H9 (cell line): ENCODE measurements around the gene AP1B1. TPM values are rescaled to one million over a fixed set of nuclear protein-coding genes. Genes with fewer than 3 reads are reported as not detected.

Source experiments
- DNase-seq: peaks from one replicate; pipeline ENCODE4 v3.0.0-alpha.2; 2017
- H2AFZ ChIP-seq: one replicate; pipeline ENCODE4 v1.6.1; 2013; ENCODE audit warnings: mild to moderate bottlenecking, low read length, control low read depth, moderate library complexity
- H2AK5ac ChIP-seq: 2 replicates; pipeline ENCODE4 v1.6.1; 2013; ENCODE audit warnings: low read length, control low read depth, mixed read lengths; ENCODE audit not compliant: insufficient read length
- H2BK120ac ChIP-seq: one replicate; pipeline ENCODE4 v1.6.1; 2013; ENCODE audit warnings: low read depth, mild to moderate bottlenecking, low read length, control low read depth, inconsistent platforms; ENCODE audit not compliant: poor library complexity, severe bottlenecking
- H2BK12ac ChIP-seq: 2 replicates; pipeline ENCODE4 v1.6.1; 2013; ENCODE audit warnings: low read length, control low read depth, mixed read lengths, low read depth; ENCODE audit not compliant: insufficient read length
- H2BK15ac ChIP-seq: 2 replicates; pipeline ENCODE4 v1.6.1; 2013; ENCODE audit warnings: low read depth, low read length, control low read depth
- H2BK20ac ChIP-seq: one replicate; pipeline ENCODE4 v1.6.1; 2013; ENCODE audit warnings: low read depth, mild to moderate bottlenecking, low read length, control low read depth, inconsistent platforms; ENCODE audit not compliant: poor library complexity, severe bottlenecking
- H2BK5ac ChIP-seq: 2 replicates; pipeline ENCODE4 v1.6.1; 2013; ENCODE audit warnings: low read length, control low read depth, mixed read lengths; ENCODE audit not compliant: insufficient read length
- H3K14ac ChIP-seq: 2 replicates; pipeline ENCODE4 v1.6.1; 2013; ENCODE audit warnings: low read length, control low read depth; ENCODE audit not compliant: insufficient read depth
- H3K18ac ChIP-seq: 2 replicates; pipeline ENCODE4 v1.6.1; 2013; ENCODE audit warnings: low read depth, mild to moderate bottlenecking, mixed read lengths, low read length, control low read depth; ENCODE audit not compliant: insufficient read length
- H3K23ac ChIP-seq: 2 replicates; pipeline ENCODE4 v1.6.1; 2013; ENCODE audit warnings: low read length, control low read depth, mixed read lengths, low read depth; ENCODE audit not compliant: insufficient read length
- H3K23me2 ChIP-seq: 2 replicates; pipeline ENCODE4 v1.6.1; 2013; ENCODE audit warnings: low read depth, mild to moderate bottlenecking, mixed read lengths, low read length, control low read depth; ENCODE audit not compliant: insufficient read length, poor library complexity, severe bottlenecking
- H3K27ac ChIP-seq: 2 replicates; pipeline ENCODE4 v1.5.1; 2013; ENCODE audit warnings: low read length, control low read depth, mixed read lengths, low read depth; ENCODE audit not compliant: insufficient read length
- H3K27me3 ChIP-seq: 2 replicates; pipeline ENCODE4 v1.6.1; 2013; ENCODE audit warnings: low read length, control low read depth, inconsistent platforms; ENCODE audit not compliant: insufficient read depth
- H3K4ac ChIP-seq: 2 replicates; pipeline ENCODE4 v1.6.1; 2013; ENCODE audit warnings: low read depth, mild to moderate bottlenecking, control low read depth, inconsistent platforms, low read length, moderate library complexity
- H3K4me1 ChIP-seq: 2 replicates; pipeline ENCODE4 v1.6.1; 2013; ENCODE audit warnings: low read length, control low read depth, inconsistent platforms; ENCODE audit not compliant: insufficient read depth
- H3K4me2 ChIP-seq: 2 replicates; pipeline ENCODE4 v1.6.1; 2013; ENCODE audit warnings: low read length, control low read depth, mixed read lengths; ENCODE audit not compliant: insufficient read length, insufficient read depth
- H3K56ac ChIP-seq: 2 replicates; pipeline ENCODE4 v1.6.1; 2013; ENCODE audit warnings: low read depth, mild to moderate bottlenecking, mixed read lengths, low read length, control low read depth; ENCODE audit not compliant: insufficient read length
- H3K79me1 ChIP-seq: 2 replicates; pipeline ENCODE4 v1.6.1; 2013; ENCODE audit warnings: low read depth, mild to moderate bottlenecking, moderate library complexity, low read length, control low read depth, inconsistent platforms; ENCODE audit not compliant: insufficient read depth, poor library complexity, severe bottlenecking
- H3K79me2 ChIP-seq: 2 replicates; pipeline ENCODE4 v1.6.1; 2013; ENCODE audit warnings: low read length, control low read depth, inconsistent platforms; ENCODE audit not compliant: insufficient read depth
- H3K9ac ChIP-seq: 2 replicates; pipeline ENCODE4 v1.6.1; 2013; ENCODE audit warnings: low read length, control low read depth, mixed read lengths; ENCODE audit not compliant: insufficient read length; ENCODE audit errors: extremely low read depth
- H3K9me3 ChIP-seq: one replicate; pipeline ENCODE4 v1.6.1; 2013; ENCODE audit warnings: low read depth, low read length, inconsistent platforms; ENCODE audit not compliant: control insufficient read depth
- H3T11ph ChIP-seq: one replicate; pipeline ENCODE4 v1.6.1; 2013; ENCODE audit warnings: mild to moderate bottlenecking, low read length, control low read depth, inconsistent platforms
- H4K20me1 ChIP-seq: one replicate; pipeline ENCODE4 v1.6.1; 2013; ENCODE audit not compliant: control insufficient read depth, insufficient read length, insufficient read depth
- H4K5ac ChIP-seq: 2 replicates; pipeline ENCODE4 v1.6.1; 2013; ENCODE audit warnings: low read depth, mild to moderate bottlenecking, mixed read lengths, low read length, control low read depth; ENCODE audit not compliant: insufficient read length
- H4K8ac ChIP-seq: replicated peaks from 2 replicates; pipeline ENCODE4 v1.6.1; 2013; ENCODE audit warnings: low read length, control low read depth, mixed read lengths, low read depth; ENCODE audit not compliant: insufficient read length
- H4K91ac ChIP-seq: 2 replicates; pipeline ENCODE4 v1.6.1; 2013; ENCODE audit warnings: low read depth, mild to moderate bottlenecking, moderate library complexity, mixed read lengths, low read length, control low read depth; ENCODE audit not compliant: insufficient read length
- H3K27ac Mint-ChIP-seq, 3 experiments: 2 replicates in 2 of 3; 3 replicates in 1 of 3; pipeline ENCODE4 v1.8.0; 2020 to 2021; ENCODE audit warnings: mixed read lengths in 3 of 3, mild to moderate bottlenecking in 1 of 3, moderate library complexity in 1 of 3
- H3K27me3 Mint-ChIP-seq: 2 replicates; pipeline ENCODE4 v1.8.0; 2021; ENCODE audit warnings: low read depth, mild to moderate bottlenecking, moderate library complexity, mixed read lengths
- H3K36me3 Mint-ChIP-seq, 3 experiments: 2 replicates in 2 of 3; 3 replicates in 1 of 3; pipeline ENCODE4 v1.8.0; 2020 to 2021; ENCODE audit warnings: low read depth in 3 of 3, mixed read lengths in 3 of 3; ENCODE audit not compliant: insufficient read depth in 1 of 3
- H3K4me1 Mint-ChIP-seq, 2 experiments: 2 replicates each; pipeline ENCODE4 v1.8.0; 2020; ENCODE audit warnings: mixed read lengths in 2 of 2
- H3K4me3 Mint-ChIP-seq, 2 experiments: 2 replicates in 1 of 2; 3 replicates in 1 of 2; pipeline ENCODE4 v1.8.0; 2020 to 2021; ENCODE audit warnings: mild to moderate bottlenecking in 2 of 2, mixed read lengths in 2 of 2, moderate library complexity in 1 of 2
- H3K9me3 Mint-ChIP-seq, 2 experiments: 2 replicates in 1 of 2; 3 replicates in 1 of 2; pipeline ENCODE4 v1.8.0; 2020; ENCODE audit warnings: mild to moderate bottlenecking in 2 of 2, mixed read lengths in 2 of 2, moderate library complexity in 1 of 2
- CTCF ChIP-seq: fragments of 200-600 bp; sonication (generic); conservative IDR thresholded peaks from 3 replicates; pipeline ENCODE4 v1.8.0; 2021; ENCODE audit warnings: antibody characterized with exemption, mild to moderate bottlenecking
- WGBS: extraction: QIAGEN DNeasy Blood & Tissue Kit; methylation state at CpG from one replicate; pipeline ENCODE4 v1.1.7; 2013; ENCODE audit warnings: missing lambda C conversion rate, low lambda C conversion rate, mixed read lengths; ENCODE audit not compliant: insufficient read length; ENCODE audit errors: extremely low coverage; 5-methylcytosine and 5-hydroxymethylcytosine counted together
- total RNA-seq: library from RNA; stranded (reverse); gene quantifications from 2 replicates; pipeline ENCODE4 v1.2.1, GENCODE V29; 2021

Gene AP1B1
- total RNA-seq, 1 experiment from 2014 or later = 64.0 TPM

- Histone ChIP-seq H4K8ac (no peak overlapping the region), H3K79me2 (no peaks in the 10 kb centered on the region), H3K23me2 (peaks cover 11% of the 10 kb centered on the region), H3K14ac (peak overlapping the region; percentile 71), H2BK120ac (no peak overlapping the region), H2BK15ac (no peak overlapping the region), H3K9ac (no peak overlapping the region), H3K4me2 (no peak overlapping the region), H3K4me1 (no peaks in the 10 kb centered on the region), H3K56ac (no peak overlapping the region), H3T11ph (no peak overlapping the region), H3K9me3 (no peaks in the 10 kb centered on the region), H4K91ac (no peak overlapping the region), H2AK5ac (no peak overlapping the region), H4K5ac (no peak overlapping the region), H2BK12ac (no peak overlapping the region), H2AFZ (no peak overlapping the region), H3K18ac (peak overlapping the region; percentile 77), H2BK5ac (no peak overlapping the region), H3K27me3 (peaks cover 22% of the 10 kb centered on the region), H3K79me1 (no peaks in the 10 kb centered on the region), H3K4ac (no peak overlapping the region), H2BK20ac (no peak overlapping the region), H3K23ac (no peak overlapping the region), H4K20me1 (no peaks in the 10 kb centered on the region), H3K27ac (no peak overlapping the region)
- peaks cover 19 to 34% of the 10 kb centered on the region in 2 experiments for H3K4me1 Mint-ChIP-seq
- peaks cover 2 to 11% of the 10 kb centered on the region in 2 experiments; a peak in 4 of 5 replicates for H3K9me3 Mint-ChIP-seq
- peaks cover 0 to 5% (median 0%) of the 10 kb centered on the region in 3 experiments; a peak in 3 of 7 replicates for H3K36me3 Mint-ChIP-seq
- H3K27me3 Mint-ChIP-seq = peaks cover 38% of the 10 kb centered on the region
- DNase-seq = peak; percentile 84
- TF ChIP-seq CTCF = no peak
- H3K27ac Mint-ChIP-seq = peak overlapping the region in 1 of 3 experiments; percentile 44; a peak in 1 of 7 replicates
- no peak overlapping the region for H3K4me3 Mint-ChIP-seq
- WGBS = no CpG with 5 or more reads among the region's 18 CpGs
These were observed 77.5 kb downstream of the AP1B1 start for GRCh38 chr22:29310863-29311339.
